BLaER1 treated with 17β-estradiol and CSF1 and Interleukin-3, amounts not matched to agents 10 nM and 100 nM (cell line): ENCODE measurements around the gene VPS29.
A peak's percentile ranks its signal among the peaks of the same experiment; 100 is the strongest.
"Not testable (repeated sequence)": the region's sequence is repeated elsewhere in the genome, so short reads cannot be mapped to it uniquely, and the experiment has no call there.

ENCODE experiments used
- H3K27ac ChIP-seq, 11 experiments: shearing (Covaris generic); formaldehyde crosslinking; 2 replicates each; pipeline ENCODE4 v1.8.1; 2022
- H3K27me3 ChIP-seq, 11 experiments: shearing (Covaris generic); formaldehyde crosslinking; 2 replicates each; pipeline ENCODE4 v1.8.1; 2022
- H3K36me3 ChIP-seq, 11 experiments: shearing (Covaris generic); formaldehyde crosslinking; 2 replicates each; pipeline ENCODE4 v1.8.1; 2022
- H3K4me1 ChIP-seq, 10 experiments: shearing (Covaris generic); formaldehyde crosslinking; 2 replicates each; pipeline ENCODE4 v1.8.1; 2022
- H3K4me2 ChIP-seq, 11 experiments: shearing (Covaris generic); formaldehyde crosslinking; 2 replicates each; pipeline ENCODE4 v1.8.1; 2022
- H3K4me3 ChIP-seq, 10 experiments: shearing (Covaris generic); formaldehyde crosslinking; 2 replicates each; pipeline ENCODE4 v1.8.1; 2022
- H3K9ac ChIP-seq, 11 experiments: shearing (Covaris generic); formaldehyde crosslinking; 2 replicates each; pipeline ENCODE4 v1.8.1; 2022
- H3K9me3 ChIP-seq, 11 experiments: shearing (Covaris generic); formaldehyde crosslinking; replicated peaks in 1 of 11; 2 replicates each; pipeline ENCODE4 v1.8.1; 2022
- H4K20me1 ChIP-seq, 11 experiments: shearing (Covaris generic); formaldehyde crosslinking; 2 replicates each; pipeline ENCODE4 v1.8.1; 2022
- Cebpa-rat ChIP-seq, 11 experiments: shearing (Covaris generic); IDR thresholded peaks; 2 replicates each; pipeline ENCODE4 v1.8.1; 2022

Gene VPS29

GRCh38 chr12:110501752-110502738, at the start of gene VPS29, which contains the start of gene RAD9B:
TSS of gene VPS29 (minus strand) at chr12:110502111. CDS start at chr12:110502051, 60 bp downstream.
TSS of gene RAD9B (plus strand) at chr12:110502331. CDS start at chr12:110502338, 7 bp downstream.
- H3K9ac ChIP-seq: peak within 1 kb of the TSS; percentile 93 to 98 (median 98)
- H3K4me1 ChIP-seq: peaks cover 21 to 41% (median 32%) of the 10 kb centered on the region in 10 experiments
- H3K27me3 ChIP-seq: no peaks in the 10 kb centered on the region
- H3K27ac ChIP-seq: peak within 1 kb of the TSS; percentile 93 to 98 (median 97)
- TF ChIP-seq Cebpa-rat (IDR thresholded peaks at IDR 0.05): no peak
- H4K20me1 ChIP-seq: peaks cover 0 to 21% (median 5%) of the 10 kb centered on the region in 11 experiments; a peak in 8 of 22 replicates
- no peaks in the 10 kb centered on the region for H3K9me3 ChIP-seq
- peak within 1 kb of the TSS; percentile 72 to 98 (median 88) for H3K4me3 ChIP-seq
- H3K36me3 ChIP-seq: peaks cover 4 to 35% (median 22%) of the 10 kb centered on the region in 11 experiments; a peak in 19 of 22 replicates
- H3K4me2 ChIP-seq: peak within 1 kb of the TSS; percentile 83 to 97 (median 93)

GRCh38 chr12:110550981-110551380, 49.1 kb upstream of the VPS29 start:
- no peaks in the 10 kb centered on the region for H3K9me3 ChIP-seq
- no peak overlapping the region for H3K4me2 ChIP-seq
- peak in 3 of 11 experiments; percentile 20 to 33 (median 21); a peak in 1 of 22 replicates for TF ChIP-seq Cebpa-rat (IDR thresholded peaks at IDR 0.05)
- H3K9ac ChIP-seq: no peak overlapping the region
- no peaks in the 10 kb centered on the region for H3K27me3 ChIP-seq
- peaks cover 39 to 82% (median 68%) of the 10 kb centered on the region in 11 experiments for H3K36me3 ChIP-seq
- H3K4me3 ChIP-seq: no peak overlapping the region
- peaks cover 0 to 46% (median 5%) of the 10 kb centered on the region in 10 experiments; a peak in 9 of 20 replicates for H3K4me1 ChIP-seq
- peaks cover 73 to 100% (median 92%) of the 10 kb centered on the region in 11 experiments; a peak in 21 of 22 replicates for H4K20me1 ChIP-seq
- H3K27ac ChIP-seq: no peak overlapping the region

GRCh38 chr12:110549716-110550115, 47.8 kb upstream of the VPS29 start:
- Histone ChIP-seq H3K4me1 (peaks cover 0 to 46% (median 11%) of the 10 kb centered on the region in 10 experiments; a peak in 12 of 20 replicates), H3K27ac (no peak overlapping the region), H3K27me3 (no peaks in the 10 kb centered on the region), H3K4me3 (no peak overlapping the region), H3K9ac (no peak overlapping the region), H3K4me2 (no peak overlapping the region), H4K20me1 (peaks cover 63 to 99% (median 91%) of the 10 kb centered on the region in 11 experiments; a peak in 21 of 22 replicates), H3K36me3 (peaks cover 50 to 94% (median 78%) of the 10 kb centered on the region in 11 experiments), H3K9me3 (no peaks in the 10 kb centered on the region)
- no peak for TF ChIP-seq Cebpa-rat (IDR thresholded peaks at IDR 0.05)

GRCh38 chr12:110548678-110549077, 46.8 kb upstream of the VPS29 start:
- Histone ChIP-seq H3K4me2 (no peak overlapping the region), H3K36me3 (peaks cover 60 to 96% (median 85%) of the 10 kb centered on the region in 11 experiments), H3K9ac (no peak overlapping the region), H3K9me3 (no peaks in the 10 kb centered on the region), H4K20me1 (peaks cover 52 to 98% (median 83%) of the 10 kb centered on the region in 11 experiments; a peak in 21 of 22 replicates), H3K4me3 (no peak overlapping the region), H3K27ac (no peak overlapping the region), H3K27me3 (no peaks in the 10 kb centered on the region), H3K4me1 (peaks cover 0 to 41% (median 11%) of the 10 kb centered on the region in 10 experiments; a peak in 12 of 20 replicates)
- no peak for TF ChIP-seq Cebpa-rat (IDR thresholded peaks at IDR 0.05)

GRCh38 chr12:110547090-110547489, 45.2 kb upstream of the VPS29 start:
- H3K9ac ChIP-seq: 0 out of 22 replicates have a peak overlapping the region, but pooled peaks of 1 of the 11 experiments have one; percentile 14
- H3K4me1 ChIP-seq: peaks cover 0 to 33% (median 18%) of the 10 kb centered on the region in 10 experiments; a peak in 12 of 20 replicates
- peaks cover 42 to 98% (median 83%) of the 10 kb centered on the region in 11 experiments; a peak in 21 of 22 replicates for H4K20me1 ChIP-seq
- H3K27me3 ChIP-seq: no peaks in the 10 kb centered on the region
- no peak for TF ChIP-seq Cebpa-rat (IDR thresholded peaks at IDR 0.05)
- no peak overlapping the region for H3K4me3 ChIP-seq
- peaks cover 76 to 100% (median 93%) of the 10 kb centered on the region in 11 experiments for H3K36me3 ChIP-seq
- no peaks in the 10 kb centered on the region for H3K9me3 ChIP-seq
- peak overlapping the region in 2 of 11 experiments; percentile 22 to 38; a peak in 2 of 22 replicates for H3K4me2 ChIP-seq
- no peak overlapping the region for H3K27ac ChIP-seq

GRCh38 chr12:110546339-110546738, 44.4 kb upstream of the VPS29 start:
- Histone ChIP-seq H3K4me2 (peak overlapping the region in 2 of 11 experiments; percentile 22 to 38; a peak in 3 of 22 replicates), H3K9me3 (no peaks in the 10 kb centered on the region), H3K4me1 (peaks cover 0 to 33% (median 18%) of the 10 kb centered on the region in 10 experiments; a peak in 12 of 20 replicates), H3K4me3 (no peak overlapping the region), H4K20me1 (peaks cover 35 to 98% (median 80%) of the 10 kb centered on the region in 11 experiments; a peak in 20 of 22 replicates), H3K27me3 (no peaks in the 10 kb centered on the region), H3K36me3 (peaks cover 78 to 100% (median 95%) of the 10 kb centered on the region in 11 experiments), H3K9ac (0 out of 22 replicates have a peak overlapping the region, but pooled peaks of 1 of the 11 experiments have one; percentile 14), H3K27ac (peak overlapping the region in 1 of 11 experiments; percentile 23; a peak in 1 of 22 replicates)
- no peak for TF ChIP-seq Cebpa-rat (IDR thresholded peaks at IDR 0.05)

- Histone ChIP-seq H3K9me3 (no peaks in the 10 kb centered on the region), H3K27me3 (no peaks in the 10 kb centered on the region), H3K27ac (peak overlapping the region in 4 of 11 experiments; percentile 10 to 24 (median 21); a peak in 3 of 22 replicates), H3K36me3 (peaks cover 78 to 100% (median 93%) of the 10 kb centered on the region in 11 experiments), H3K9ac (no peak overlapping the region), H3K4me3 (no peak overlapping the region), H4K20me1 (peaks cover 30 to 96% (median 75%) of the 10 kb centered on the region in 11 experiments; a peak in 20 of 22 replicates), H3K4me2 (peak overlapping the region in 4 of 11 experiments; percentile 3 to 38 (median 24); a peak in 7 of 22 replicates), H3K4me1 (peaks cover 0 to 33% (median 18%) of the 10 kb centered on the region in 10 experiments; a peak in 12 of 20 replicates)
- TF ChIP-seq Cebpa-rat (IDR thresholded peaks at IDR 0.05): no peak
These were observed 43.9 kb upstream of the VPS29 start for GRCh38 chr12:110545812-110546211.

- Histone ChIP-seq H3K4me1 (peaks cover 0 to 33% (median 18%) of the 10 kb centered on the region in 10 experiments; a peak in 12 of 20 replicates), H3K27ac (peak overlapping the region in 4 of 11 experiments; percentile 28 to 50 (median 41); a peak in 6 of 22 replicates), H3K4me2 (peak overlapping the region in 5 of 11 experiments; percentile 3 to 38 (median 23); a peak in 6 of 22 replicates), H4K20me1 (peaks cover 26 to 96% (median 70%) of the 10 kb centered on the region in 11 experiments; a peak in 20 of 22 replicates), H3K36me3 (peaks cover 77 to 99% (median 92%) of the 10 kb centered on the region in 11 experiments)
- not testable (repeated sequence) for H3K4me3 ChIP-seq, H3K9ac ChIP-seq, H3K9me3 ChIP-seq, H3K27me3 ChIP-seq
These were observed 43.3 kb upstream of the VPS29 start for GRCh38 chr12:110545259-110545658.
